ENCODE data around the gene RNASE9.

DNA sequence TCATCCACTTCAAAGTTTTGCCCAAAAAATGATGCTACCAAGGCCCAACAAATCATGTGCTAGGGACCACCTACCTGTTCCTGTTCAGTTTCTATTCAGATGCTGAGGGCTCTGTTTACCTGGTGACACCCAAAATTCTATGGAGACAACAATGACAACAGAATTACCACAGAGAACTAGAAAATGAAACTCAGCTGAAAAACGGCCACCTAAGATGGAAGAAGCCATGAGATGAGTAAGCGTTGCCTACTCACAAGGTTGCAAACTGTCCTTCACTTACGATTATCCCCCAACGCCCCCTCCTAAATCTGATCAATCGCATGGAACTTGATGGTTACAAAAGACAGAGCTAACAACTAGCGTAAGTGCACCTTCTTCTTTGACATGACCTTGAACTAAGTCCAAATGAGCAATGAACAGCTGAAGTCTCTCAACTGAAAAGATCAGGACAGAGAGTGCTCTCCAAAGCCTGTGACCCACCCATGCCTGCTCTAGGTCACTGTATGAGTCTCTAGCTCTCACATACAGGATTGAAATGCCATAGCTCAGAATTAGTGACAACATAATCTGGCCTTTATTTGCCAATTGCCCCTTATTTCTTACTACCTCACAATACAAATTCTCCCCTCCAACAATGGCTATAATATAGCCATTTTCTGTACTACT is 26.8 kb upstream of the RNASE9 start, which contains the start of gene RNASE11:
- TF ChIP-seq, protein P1, sequence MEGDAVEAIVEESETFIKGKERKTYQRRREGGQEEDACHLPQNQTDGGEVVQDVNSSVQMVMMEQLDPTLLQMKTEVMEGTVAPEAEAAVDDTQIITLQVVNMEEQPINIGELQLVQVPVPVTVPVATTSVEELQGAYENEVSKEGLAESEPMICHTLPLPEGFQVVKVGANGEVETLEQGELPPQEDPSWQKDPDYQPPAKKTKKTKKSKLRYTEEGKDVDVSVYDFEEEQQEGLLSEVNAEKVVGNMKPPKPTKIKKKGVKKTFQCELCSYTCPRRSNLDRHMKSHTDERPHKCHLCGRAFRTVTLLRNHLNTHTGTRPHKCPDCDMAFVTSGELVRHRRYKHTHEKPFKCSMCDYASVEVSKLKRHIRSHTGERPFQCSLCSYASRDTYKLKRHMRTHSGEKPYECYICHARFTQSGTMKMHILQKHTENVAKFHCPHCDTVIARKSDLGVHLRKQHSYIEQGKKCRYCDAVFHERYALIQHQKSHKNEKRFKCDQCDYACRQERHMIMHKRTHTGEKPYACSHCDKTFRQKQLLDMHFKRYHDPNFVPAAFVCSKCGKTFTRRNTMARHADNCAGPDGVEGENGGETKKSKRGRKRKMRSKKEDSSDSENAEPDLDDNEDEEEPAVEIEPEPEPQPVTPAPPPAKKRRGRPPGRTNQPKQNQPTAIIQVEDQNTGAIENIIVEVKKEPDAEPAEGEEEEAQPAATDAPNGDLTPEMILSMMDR (IDR thresholded peaks at IDR 0.05), result no peak
- no peak for TF ChIP-seq POLR2A (IDR thresholded peaks at IDR 0.05)

Measured in testis (tissue), 2 donors.